ENCODE measurements around the gene ETFB.

ETFB gene

DNA sequence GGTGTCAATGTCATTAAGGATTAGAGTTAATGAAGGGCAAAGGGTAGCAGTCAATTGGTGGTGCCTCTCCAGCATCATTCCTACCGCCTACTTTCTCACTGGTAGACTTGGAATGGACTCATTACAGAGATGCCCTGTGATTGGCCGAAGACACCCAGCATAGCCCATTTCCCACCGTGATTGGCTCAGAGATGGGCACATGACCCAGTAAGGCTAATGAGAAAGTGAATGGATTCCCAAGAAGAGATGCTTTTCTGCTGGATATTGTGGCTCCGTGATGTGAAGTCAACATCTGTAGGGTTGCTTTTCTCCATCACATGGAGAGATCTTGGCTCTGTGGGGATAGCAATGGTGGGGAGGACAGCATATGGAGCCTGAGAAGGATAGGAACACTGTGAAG, 35.8 kb downstream of the ETFB start:
- no peak for TF ChIP-seq CTCF (IDR thresholded peaks at IDR 0.05; ENCODE audit: borderline replicate concordance, control extremely low read depth, extremely low read depth, insufficient read depth, missing control alignments)
- in situ Hi-C loops (cut with MboI; ENCODE audit: low sequenced_read_pairs, unreplicated experiment) = loop anchor here (25.0 kb wide), 1 partner anchor 332 kb away; no protein-coding TSS in a partner anchor
- DNase-seq (ENCODE audit: low spot score) = no peak

GRCh38 chr19:51329411-51329810, 36.8 kb downstream of the ETFB start:
- no peak for TF ChIP-seq CTCF (IDR thresholded peaks at IDR 0.05; ENCODE audit: borderline replicate concordance, control extremely low read depth, extremely low read depth, insufficient read depth, missing control alignments)

DNA sequence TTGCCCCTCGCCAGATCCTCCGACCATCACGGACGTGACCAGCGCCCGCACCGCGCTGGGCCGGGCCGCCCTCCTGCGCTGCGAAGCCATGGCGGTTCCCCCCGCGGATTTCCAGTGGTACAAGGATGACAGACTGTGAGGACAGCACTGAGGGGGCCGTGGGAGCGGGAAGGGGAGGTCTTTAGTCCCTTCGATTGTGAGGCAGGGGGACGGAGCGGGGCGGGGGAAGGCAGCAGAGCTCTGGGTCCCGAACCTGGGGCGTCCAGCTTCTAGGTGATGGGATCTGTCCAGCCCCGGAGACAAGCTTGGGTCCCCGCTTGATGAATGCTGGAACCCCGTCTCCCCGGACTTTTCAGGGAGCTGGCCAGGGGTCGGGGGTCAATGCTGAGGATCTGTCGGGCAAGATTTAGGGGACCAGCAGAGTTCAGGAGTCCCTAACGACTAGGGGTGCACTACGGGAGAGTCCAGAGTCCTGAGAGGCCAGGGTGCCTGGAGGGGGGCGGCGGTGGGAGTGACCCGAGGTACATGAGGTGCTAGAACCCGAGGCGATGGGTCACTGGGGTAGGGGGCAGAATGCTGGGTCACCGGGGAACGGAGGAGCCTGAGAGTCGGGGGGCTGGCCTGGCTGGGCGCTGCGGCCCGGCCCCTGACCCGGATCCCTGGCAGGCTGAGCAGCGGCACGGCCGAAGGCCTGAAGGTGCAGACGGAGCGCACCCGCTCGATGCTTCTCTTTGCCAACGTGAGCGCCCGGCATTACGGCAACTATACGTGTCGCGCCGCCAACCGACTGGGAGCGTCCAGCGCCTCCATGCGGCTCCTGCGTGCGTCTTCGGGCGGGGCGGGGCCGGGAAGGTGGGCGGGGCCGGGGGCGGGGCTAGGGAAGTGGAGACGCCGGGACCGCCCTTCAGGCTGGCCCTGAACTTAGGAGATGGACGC, 38.9 kb downstream of the ETFB start:
- in situ Hi-C loops (cut with MboI; ENCODE audit: low sequenced_read_pairs, unreplicated experiment) = loop anchor here (25.0 kb wide), 1 partner anchor 335 kb away; no protein-coding TSS in a partner anchor
- peak; percentile 32 for TF ChIP-seq CTCF (IDR thresholded peaks at IDR 0.05; ENCODE audit: borderline replicate concordance, control extremely low read depth, extremely low read depth, insufficient read depth, missing control alignments)
- DNase-seq (ENCODE audit: low spot score) = peak; percentile 89

More at GRCh38 chr19:51329411-51329810, 36.8 kb downstream of the ETFB start:
- no peak for DNase-seq (ENCODE audit: low spot score)
- in situ Hi-C loops (cut with MboI; ENCODE audit: low sequenced_read_pairs, unreplicated experiment) = loop anchor here (25.0 kb wide), 1 partner anchor 333 kb away; no protein-coding TSS in a partner anchor

DNA sequence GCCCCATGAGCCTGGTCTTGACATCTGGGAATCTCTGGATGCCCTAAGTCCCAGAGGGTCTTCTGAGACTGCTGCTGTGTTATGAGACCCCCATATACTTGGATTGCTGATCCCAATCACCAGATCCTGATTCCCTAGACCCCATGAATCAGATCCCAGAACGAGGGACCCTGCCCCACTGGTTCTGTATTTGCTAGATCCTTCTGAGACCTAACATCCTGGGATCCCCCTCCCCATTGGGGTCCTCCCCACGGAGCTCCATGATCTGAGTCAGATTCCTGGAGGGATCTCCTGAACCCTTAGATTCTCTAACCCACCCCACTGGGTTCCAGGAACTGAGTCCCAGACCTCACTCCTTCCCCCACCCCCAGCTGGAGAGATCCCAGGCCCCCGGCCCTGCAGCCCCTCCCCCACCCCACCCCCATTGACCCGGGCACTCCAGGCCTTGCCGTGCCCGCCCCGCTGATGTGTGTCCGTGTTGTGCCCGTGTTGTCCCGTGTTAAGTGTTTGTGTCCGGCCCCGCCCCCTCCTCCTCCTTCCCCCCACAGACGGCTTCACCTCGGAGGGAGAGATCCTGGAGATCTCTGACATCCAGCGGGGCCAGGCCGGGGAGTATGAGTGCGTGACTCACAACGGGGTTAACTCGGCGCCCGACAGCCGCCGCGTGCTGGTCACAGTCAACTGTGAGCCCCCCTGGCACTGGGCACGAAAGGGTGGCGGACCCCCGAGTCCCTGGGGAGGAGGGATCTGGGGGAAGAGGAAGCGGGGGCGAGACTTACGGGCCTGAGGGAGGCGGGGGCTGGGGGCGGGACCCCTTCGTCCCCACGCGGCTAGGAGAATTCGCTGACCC, 39.7 kb downstream of the ETFB start:
- TF ChIP-seq CTCF (IDR thresholded peaks at IDR 0.05; ENCODE audit: borderline replicate concordance, control extremely low read depth, extremely low read depth, insufficient read depth, missing control alignments) = no peak
- in situ Hi-C loops (cut with MboI; ENCODE audit: low sequenced_read_pairs, unreplicated experiment) = loop anchor here (25.0 kb wide), 1 partner anchor 336 kb away; no protein-coding TSS in a partner anchor
- no peak for DNase-seq (ENCODE audit: low spot score)

DNA sequence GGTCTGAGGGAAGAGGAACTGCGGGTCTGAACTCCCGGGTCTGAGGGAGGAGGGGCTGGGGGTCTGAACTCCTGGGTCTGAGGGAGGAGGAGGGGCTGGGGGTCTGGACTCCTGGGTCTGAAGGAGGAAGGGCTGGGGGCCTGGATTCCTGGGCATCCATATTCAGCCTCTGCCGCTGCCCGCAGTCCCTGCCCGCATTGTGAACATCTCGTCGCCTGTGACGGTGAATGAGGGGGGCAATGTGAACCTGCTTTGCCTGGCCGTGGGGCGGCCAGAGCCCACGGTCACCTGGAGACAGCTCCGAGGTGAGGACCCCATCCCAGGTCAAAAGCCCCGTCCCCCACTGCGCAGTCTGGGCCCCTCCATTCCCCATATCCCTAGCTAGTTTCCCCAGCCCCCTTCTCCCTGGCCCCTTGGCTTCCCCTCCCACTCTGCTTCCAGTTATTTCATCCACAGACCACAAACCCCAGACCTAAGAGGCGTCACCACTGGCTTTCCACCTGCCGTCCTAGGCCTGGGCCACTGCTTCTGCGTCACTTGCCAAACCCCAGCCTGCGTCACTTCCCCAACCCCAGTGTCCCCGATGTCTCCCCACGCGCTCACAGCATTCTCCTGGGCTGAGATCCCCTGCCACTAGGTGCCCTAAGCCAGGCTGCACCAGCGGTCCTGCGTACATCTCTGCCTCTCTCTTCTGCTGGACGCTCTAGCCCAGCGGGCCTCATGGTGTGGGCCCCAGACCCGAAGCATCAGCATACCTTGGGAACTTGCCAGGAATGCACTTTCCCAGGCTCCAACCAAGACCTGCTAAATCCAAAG, 40.8 kb downstream of the ETFB start:
- no peak for DNase-seq (ENCODE audit: low spot score)
- TF ChIP-seq CTCF (IDR thresholded peaks at IDR 0.05; ENCODE audit: borderline replicate concordance, control extremely low read depth, extremely low read depth, insufficient read depth, missing control alignments) = no peak
- in situ Hi-C loops (cut with MboI; ENCODE audit: low sequenced_read_pairs, unreplicated experiment) = loop anchor here (25.0 kb wide), 1 partner anchor 337 kb away; no protein-coding TSS in a partner anchor
